Body of pancreas (tissue), 4 donors: ENCODE measurements around the gene FBXO42. TPM values are rescaled to one million over a fixed set of nuclear protein-coding genes. Genes with fewer than 3 reads are reported as not detected.

Experiments
- ATAC-seq: fragments of 150-250 bp; one replicate; pipeline ENCODE4 v1.9.1; 2016
- DNase-seq, 4 donors: peaks; one replicate each; pipeline ENCODE4 v3.0.0-alpha.2; 2019
- H3K27ac ChIP-seq, 4 donors: fragments of 200-600 bp; sonication (generic); 1 replicate in 3 of 4; 2 replicates in 1 of 4; pipeline versions ENCODE4 v1.5.1 to v1.6.1; 2016 to 2019; ENCODE audit warnings: mild to moderate bottlenecking in 1 of 4, mixed read lengths in 1 of 4, moderate library complexity in 1 of 4
- H3K27me3 ChIP-seq, 2 donors: fragments of 200-600 bp; sonication (generic); one replicate each; pipeline ENCODE4 v1.6.0; 2016; ENCODE audit warnings: mild to moderate bottlenecking in 1 of 2
- H3K36me3 ChIP-seq, 2 donors: fragments of 200-600 bp; sonication (generic); replicated peaks in 1 of 2; 2 replicates each; pipeline ENCODE4 v1.5.1; 2016; ENCODE audit warnings: low read depth in 2 of 2; ENCODE audit not compliant: insufficient read depth in 1 of 2
- H3K4me1 ChIP-seq: fragments of 200-600 bp; sonication (generic); one replicate; pipeline ENCODE4 v1.6.0; 2016
- H3K4me3 ChIP-seq, 2 donors: fragments of 200-600 bp; sonication (generic); 1 replicate in 1 of 2; 2 replicates in 1 of 2; pipeline ENCODE4 v1.5.1; 2016 to 2019
- H3K9me3 ChIP-seq, 3 donors: fragments of 200-600 bp; sonication (generic); 1 replicate in 2 of 3; 2 replicates in 1 of 3; pipeline ENCODE4 v1.5.1; 2016
- POLR2A ChIP-seq, 3 donors: fragments of 450-650 bp; IDR thresholded peaks; one replicate each; pipeline ENCODE4 v1.6.1; 2016; ENCODE audit warnings: antibody characterized with exemption in 3 of 3, mild to moderate bottlenecking in 2 of 3
- WGBS, 2 donors: methylation state at CpG; one replicate each; pipeline ENCODE4 v1.1.5; 2017; 5-methylcytosine and 5-hydroxymethylcytosine counted together
- intact Hi-C: fragments of 100-400 bp; cut with DNase I; formaldehyde crosslinking; loops from one replicate; pipeline ENCODE4 v1.15.1; 2023
- total RNA-seq, 2 donors: library from RNA; depleted of rRNA; stranded (reverse); fragments of >200 nt; gene quantifications; one replicate each; pipeline ENCODE4 v1.1.0, GENCODE V29; 2016
- TF ChIP-seq, protein P1 (sequence below), 7 experiments: fragments of 450-650 bp in 4 of 7; fragments of 200-600 bp in 3 of 7; sonication (generic) in 3 of 7; IDR thresholded peaks; one replicate each; pipeline ENCODE4 v1.5.1; 2016 to 2019; ENCODE audit warnings: antibody characterized with exemption in 7 of 7

The FBXO42 gene
- total RNA-seq, 2 donors from 2014 or later: 11.9 to 33.6 TPM

GRCh38 chr1:16256478-16256877 lies 95.8 kb downstream of the FBXO42 start:
- H3K9me3 ChIP-seq: no peaks in the 10 kb centered on the region
- intact Hi-C loops: loop anchor here (10.0 kb wide), 1 partner anchor 88 kb away; no protein-coding TSS in a partner anchor
- TF ChIP-seq, protein P1, sequence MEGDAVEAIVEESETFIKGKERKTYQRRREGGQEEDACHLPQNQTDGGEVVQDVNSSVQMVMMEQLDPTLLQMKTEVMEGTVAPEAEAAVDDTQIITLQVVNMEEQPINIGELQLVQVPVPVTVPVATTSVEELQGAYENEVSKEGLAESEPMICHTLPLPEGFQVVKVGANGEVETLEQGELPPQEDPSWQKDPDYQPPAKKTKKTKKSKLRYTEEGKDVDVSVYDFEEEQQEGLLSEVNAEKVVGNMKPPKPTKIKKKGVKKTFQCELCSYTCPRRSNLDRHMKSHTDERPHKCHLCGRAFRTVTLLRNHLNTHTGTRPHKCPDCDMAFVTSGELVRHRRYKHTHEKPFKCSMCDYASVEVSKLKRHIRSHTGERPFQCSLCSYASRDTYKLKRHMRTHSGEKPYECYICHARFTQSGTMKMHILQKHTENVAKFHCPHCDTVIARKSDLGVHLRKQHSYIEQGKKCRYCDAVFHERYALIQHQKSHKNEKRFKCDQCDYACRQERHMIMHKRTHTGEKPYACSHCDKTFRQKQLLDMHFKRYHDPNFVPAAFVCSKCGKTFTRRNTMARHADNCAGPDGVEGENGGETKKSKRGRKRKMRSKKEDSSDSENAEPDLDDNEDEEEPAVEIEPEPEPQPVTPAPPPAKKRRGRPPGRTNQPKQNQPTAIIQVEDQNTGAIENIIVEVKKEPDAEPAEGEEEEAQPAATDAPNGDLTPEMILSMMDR (IDR thresholded peaks at IDR 0.05): no peak
- TF ChIP-seq POLR2A (IDR thresholded peaks at IDR 0.05): no peak
- WGBS, 2 donors: 86 to 89% methylated on average over 4 of the region's 4 CpGs
- DNase-seq (no peak), ATAC-seq (no peak)
- H3K4me1 ChIP-seq: peaks cover 13% of the 10 kb centered on the region
- no peak overlapping the region for H3K27ac ChIP-seq
- H3K4me3 ChIP-seq: no peak overlapping the region
- peaks cover 0 to 2% of the 10 kb centered on the region in 2 donors for H3K36me3 ChIP-seq
- no peaks in the 10 kb centered on the region for H3K27me3 ChIP-seq

GRCh38 chr1:16254263-16254928 lies 97.9 kb downstream of the FBXO42 start:
- intact Hi-C loops: loop anchor here (10.0 kb wide), 1 partner anchor 90 kb away; no protein-coding TSS in a partner anchor
- ATAC-seq (no peak), DNase-seq (no peak)
- Histone ChIP-seq H3K36me3 (peaks cover 0 to 4% of the 10 kb centered on the region in 2 donors), H3K27ac (peak overlapping the region in 1 of 4 donors; percentile 17), H3K4me1 (peaks cover 32% of the 10 kb centered on the region), H3K4me3 (no peak overlapping the region), H3K9me3 (no peaks in the 10 kb centered on the region), H3K27me3 (no peaks in the 10 kb centered on the region)
- WGBS, 2 donors: 39 to 46% methylated on average over 4 of the region's 4 CpGs
- TF ChIP-seq POLR2A (IDR thresholded peaks at IDR 0.05): no peak
- TF ChIP-seq, protein P1 (IDR thresholded peaks at IDR 0.05): no peak

DNA sequence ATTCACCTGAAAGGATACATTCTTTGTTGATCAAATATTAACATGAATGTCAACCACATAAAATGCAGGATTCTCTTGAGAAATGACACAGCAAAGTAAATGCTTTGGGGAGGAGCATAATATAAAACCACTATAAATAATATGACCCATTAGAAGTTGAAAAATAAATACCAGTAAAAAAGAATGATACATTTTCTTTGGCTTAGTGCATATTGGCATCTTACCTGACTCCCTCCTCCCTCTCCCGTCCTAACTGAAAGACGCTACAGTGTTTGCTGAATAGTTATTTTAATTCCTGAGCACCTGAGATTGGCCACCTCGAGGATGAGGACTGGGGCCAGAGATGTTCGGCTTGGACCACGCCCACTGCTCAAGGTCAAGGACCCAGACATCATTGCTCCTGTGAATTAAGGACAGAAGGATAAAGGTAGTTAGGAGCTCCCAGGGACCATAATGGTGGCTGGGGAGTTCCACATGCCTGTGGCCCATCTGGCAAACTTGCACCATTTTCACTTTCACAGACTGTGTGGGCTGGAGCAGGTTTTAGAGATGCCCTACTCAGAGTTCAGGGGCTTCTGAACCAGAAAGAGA lies 98.9 kb downstream of the FBXO42 start:
- Histone ChIP-seq H3K9me3 (no peaks in the 10 kb centered on the region), H3K4me1 (peaks cover 42% of the 10 kb centered on the region), H3K36me3 (peaks cover 0 to 4% of the 10 kb centered on the region in 2 donors), H3K27ac (peak overlapping the region in 1 of 4 donors; percentile 1), H3K4me3 (no peak overlapping the region), H3K27me3 (no peaks in the 10 kb centered on the region)
- ATAC-seq (no peak), DNase-seq (no peak)
- intact Hi-C loops: loop anchor here (10.0 kb wide), 1 partner anchor 91 kb away; no protein-coding TSS in a partner anchor
- WGBS, 2 donors: 39 to 55% methylated on average over 5 of the region's 5 CpGs
- TF ChIP-seq, protein P1 (IDR thresholded peaks at IDR 0.05): no peak
- no peak for TF ChIP-seq POLR2A (IDR thresholded peaks at IDR 0.05)

DNA sequence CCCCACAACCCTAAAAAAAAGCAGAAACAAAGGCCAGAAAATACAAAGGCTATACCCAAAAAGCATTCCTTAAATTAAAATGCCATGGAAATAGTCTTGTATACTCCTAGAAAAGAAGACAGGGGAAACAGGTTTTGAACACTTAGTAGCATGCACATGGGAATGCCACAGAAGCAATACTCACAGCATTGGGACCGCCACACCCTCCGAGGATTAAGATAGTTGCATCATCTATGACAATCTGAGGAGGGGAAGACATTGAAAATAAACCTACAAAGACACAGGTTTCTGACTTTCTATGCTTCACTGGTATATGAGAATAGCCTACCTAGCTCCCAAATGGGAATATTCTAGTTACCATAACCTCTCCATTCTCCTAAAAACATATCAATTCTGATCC lies 99.4 kb downstream of the FBXO42 start:
- H3K9me3 ChIP-seq: no peaks in the 10 kb centered on the region
- no peaks in the 10 kb centered on the region for H3K27me3 ChIP-seq
- no peak overlapping the region for H3K4me3 ChIP-seq
- WGBS, 2 donors: 81 to 96% methylated on average over 2 of the region's 2 CpGs
- intact Hi-C loops: loop anchor here (10.0 kb wide), 1 partner anchor 92 kb away; no protein-coding TSS in a partner anchor
- peaks cover 47% of the 10 kb centered on the region for H3K4me1 ChIP-seq
- TF ChIP-seq POLR2A (IDR thresholded peaks at IDR 0.05): no peak
- TF ChIP-seq, protein P1 (IDR thresholded peaks at IDR 0.05): no peak
- no peak overlapping the region for H3K27ac ChIP-seq
- ATAC-seq: no peak
- peaks cover 0 to 4% of the 10 kb centered on the region in 2 donors for H3K36me3 ChIP-seq
- DNase-seq: no peak
